Fibroblast of skin of scalp (primary cell): Measurements from ENCODE around the gene RUNX1.
A peak's percentile ranks its signal among the peaks of the same experiment; 100 is the strongest.
"Not testable (repeated sequence)": the region's sequence is repeated elsewhere in the genome, so short reads cannot be mapped to it uniquely, and the experiment has no call there.

ENCODE experiments used
- DNase-seq: peaks from one replicate; pipeline ENCODE4 v3.0.0-alpha.2; 2013

Gene RUNX1

DNA sequence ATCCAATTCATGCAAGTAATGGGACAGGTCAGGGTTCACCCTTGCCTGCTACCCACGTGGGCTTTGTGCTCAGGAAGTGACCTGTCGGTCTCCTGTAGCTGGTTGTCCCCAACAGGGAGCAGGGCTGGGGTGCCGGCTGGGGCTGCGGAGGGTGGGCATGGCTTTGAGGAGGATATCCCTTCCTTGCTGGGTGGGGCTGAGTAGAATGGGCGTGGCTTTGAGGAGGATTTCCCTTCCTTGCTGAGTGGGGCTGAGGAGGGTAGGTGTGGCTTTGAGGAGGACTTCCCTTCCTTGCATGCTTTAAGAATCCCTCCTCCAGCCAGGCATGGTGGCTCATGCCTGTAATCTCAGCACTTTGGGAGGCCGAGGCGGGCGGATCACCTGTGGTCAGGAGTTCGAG is 229.1 kb downstream of the RUNX1 start:
- no peak for DNase-seq

DNA sequence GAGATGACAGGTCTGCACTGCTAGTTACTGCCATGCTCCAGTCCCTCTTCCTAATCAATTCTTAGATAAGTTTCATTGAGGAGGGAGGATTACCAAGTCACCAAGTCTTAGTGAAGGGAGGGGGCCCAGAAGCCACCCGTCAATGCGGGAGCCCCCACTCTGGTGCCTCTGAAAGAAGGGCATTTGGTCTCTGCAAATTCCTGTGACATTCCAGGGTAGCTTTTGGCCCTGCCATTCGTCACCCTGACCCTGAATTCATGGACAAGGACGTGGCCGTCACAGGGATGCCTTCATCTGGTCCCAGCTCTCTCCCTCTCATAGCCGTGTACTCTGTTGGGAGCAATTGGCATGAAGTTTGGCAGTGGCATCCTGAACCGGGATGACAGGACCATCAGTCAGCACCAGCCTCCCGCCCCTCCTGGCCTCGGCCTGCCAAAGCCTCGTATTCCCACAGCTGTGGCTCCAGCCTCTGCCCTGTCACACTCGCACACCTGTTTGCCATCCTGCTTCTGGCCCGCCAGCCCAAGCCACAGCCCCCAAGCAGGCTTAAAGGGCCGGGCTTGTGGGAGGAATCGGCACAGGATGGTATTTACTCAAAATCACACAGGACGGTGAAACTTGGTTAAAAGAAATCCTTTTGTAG is 229.6 kb downstream of the RUNX1 start:
- DNase-seq, result no peak

DNA sequence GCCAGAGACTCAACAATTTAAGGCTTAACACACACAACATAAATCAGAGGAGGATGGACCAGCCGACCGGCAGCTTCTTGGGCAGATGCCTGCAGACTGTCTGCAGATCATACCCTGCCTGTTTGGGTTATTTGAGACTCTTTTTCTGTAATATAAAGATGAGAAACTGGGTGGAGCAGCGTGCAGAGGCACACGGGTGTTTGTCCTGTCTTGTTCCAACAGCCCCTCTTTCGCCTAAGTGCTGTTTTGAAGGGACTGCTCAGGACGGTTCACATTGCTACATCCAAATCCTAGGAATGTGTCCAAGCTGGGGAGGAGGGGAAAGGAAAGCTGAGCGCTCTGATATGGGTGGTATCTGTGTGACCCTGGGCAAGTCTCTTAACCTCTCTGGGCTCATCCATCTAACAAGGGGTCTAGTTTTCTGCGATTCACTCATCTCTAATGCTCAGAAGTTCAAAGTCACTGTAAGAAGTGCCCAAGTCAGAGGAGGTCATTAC is 230.4 kb downstream of the RUNX1 start:
- DNase-seq, result no peak

DNA sequence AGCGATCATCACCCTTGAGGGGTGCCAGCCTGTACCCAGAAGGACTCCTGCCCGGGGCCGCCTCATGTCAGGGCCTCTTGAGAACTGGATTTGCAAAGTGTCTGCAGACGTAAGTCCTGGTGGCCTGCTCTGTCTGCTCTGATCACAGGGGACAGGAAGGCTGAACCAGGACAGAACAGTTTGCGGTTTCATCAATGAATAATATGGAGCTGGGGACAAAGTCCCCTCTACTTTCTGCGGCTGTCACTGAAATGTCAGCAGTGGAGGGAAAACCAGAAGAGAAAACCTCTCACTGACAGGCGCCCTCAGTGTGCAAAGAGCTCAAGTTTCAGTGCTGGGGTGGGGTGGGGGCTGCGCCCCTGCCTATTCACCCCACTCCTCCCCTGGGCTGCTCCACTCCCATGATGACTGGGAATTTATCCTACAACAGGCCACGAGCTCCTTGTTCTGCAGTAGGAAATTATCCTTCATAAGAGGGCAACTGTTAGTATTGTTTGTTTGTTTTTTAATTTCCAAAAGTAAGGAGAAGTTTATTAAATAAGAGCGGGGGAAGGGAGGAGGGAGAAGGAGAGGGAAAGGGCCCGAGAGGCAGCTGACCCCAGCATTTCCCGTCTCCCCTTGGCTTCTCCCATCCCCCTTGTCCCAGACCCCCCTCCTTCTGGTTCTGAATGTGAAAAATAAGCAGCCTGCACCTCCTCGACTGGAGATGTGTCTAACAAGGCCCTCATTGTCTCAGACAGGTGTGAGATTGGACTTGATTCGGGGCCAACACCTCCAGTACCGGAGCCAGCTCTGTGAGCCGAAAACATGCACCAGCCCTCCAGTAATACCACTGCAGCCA is 231.1 kb downstream of the RUNX1 start:
- DNase-seq, result no peak

DNA sequence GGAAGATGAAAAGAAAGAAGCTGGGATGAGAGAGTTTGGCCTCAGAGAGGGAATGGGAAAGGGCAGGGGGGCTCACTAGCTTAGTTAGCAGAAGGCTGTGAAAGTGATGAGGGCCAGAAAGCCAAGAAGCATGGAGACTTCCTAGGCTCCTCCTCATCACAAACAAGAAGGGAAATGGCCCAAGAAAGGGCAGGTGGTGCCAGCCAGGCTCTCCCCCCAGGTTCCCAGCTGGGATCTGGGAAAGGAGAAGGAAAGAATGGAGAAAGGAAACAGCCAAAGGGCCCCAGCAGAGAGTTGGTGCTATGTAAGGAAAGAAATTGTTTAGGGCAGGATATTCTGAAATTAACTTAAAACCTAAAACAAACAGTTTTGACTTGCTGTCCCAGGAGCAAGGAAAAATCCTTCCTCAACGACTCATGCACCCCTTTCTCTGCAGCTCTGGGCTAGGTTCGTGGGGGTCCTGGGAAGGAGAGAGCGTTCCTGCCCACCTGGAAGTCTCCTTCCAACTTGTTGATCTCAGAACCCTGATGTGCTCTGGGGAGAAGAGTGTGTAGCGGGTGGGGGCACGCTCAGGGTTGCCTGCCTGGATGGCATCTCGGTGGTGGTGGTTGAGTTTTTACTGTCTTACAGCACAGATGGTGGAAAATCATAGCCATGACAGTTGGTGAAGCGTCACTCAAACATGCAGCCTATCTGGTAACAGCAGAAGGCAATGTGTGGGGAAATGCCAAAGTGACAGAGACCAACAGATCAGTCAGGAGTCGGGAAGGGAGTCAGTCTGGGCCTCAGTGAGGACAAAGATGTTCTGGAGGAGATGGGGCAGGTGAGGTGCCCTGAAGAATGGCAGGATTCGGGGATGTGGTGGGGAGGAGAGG is 233.0 kb downstream of the RUNX1 start:
- DNase-seq, result peak; percentile 27

DNA sequence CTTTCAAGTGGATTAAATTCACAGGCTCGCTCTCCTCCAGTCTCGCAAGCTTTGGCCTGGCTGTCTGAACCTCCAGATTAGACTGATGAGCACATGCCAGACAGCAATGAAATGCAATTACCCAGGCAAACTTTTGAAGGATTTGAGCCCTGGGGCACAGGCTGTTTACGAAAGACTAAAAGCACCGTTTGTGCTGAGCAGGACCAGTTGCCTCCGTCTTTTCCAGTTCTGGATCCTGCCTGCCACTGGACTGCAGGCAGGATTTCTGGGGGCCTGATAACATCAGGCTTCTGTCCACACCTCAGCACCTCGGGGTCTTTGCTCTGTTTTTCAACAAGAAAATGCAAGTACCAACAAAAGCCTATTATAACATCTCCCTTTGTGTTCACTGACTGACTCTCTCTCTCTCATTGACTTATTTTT is 234.6 kb downstream of the RUNX1 start:
- DNase-seq, result no peak

DNA sequence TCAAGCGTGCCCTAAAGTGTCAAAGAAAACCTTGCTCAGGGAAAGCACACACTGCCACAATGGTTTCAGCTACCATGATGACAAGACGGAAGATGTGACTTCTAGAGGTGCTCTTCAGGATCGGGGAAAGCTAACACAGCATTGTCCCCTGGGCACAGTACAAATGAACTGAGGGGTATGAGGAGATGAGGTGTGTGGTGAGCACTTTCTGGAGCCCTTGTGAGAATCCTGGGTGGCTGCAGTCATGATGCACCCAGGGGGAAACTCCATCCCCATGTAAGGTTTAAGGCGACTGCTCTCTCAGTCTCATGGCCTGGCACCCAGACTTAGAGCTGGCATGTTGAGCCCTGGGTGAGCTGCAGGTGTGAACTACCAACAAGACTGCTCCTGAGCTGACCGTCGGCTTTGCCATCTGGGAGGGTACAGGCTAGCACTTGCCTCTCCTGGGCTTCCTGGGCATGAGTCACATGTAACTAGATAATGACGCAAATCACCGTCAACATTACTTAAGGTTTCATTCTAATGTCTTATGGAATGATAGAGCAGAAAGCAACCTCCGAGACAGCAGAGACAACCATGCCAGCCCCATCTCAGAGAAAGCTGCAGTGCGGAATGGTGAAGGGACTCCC is 235.7 kb downstream of the RUNX1 start:
- DNase-seq, result peak; percentile 45

DNA sequence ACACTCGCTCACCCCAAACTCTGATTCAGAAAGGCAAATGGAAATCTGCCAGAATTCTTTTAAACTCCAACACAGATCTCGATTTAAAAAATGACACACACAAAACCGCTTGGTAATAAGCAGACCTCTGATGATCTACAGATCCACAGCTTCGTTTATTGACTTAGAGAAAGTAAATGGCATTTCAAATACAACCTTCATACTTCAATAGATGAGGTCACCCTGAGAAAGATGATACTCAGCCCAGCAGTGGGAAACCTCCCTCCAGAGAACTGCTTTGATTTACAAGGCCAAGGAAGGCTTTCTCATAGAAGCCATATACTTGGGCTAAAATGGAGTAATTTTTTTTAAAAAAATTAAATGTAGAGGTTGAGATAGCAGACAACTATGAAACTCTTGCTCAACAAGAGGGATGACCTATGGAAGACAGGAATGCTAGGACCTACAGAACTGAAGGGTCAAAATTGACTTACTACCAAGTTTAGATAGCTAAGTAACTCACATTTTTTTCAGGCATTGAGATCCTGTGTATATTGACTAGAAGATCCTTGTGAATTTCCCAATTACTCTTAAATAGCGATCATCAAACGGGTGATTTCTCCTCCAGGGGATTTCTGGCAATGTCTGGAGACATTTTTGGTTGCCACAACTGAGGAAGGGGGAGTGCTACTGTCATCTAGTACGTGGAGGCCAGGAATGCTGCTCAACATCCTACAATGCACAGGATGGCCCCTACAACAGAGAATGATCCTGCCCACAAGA is 236.4 kb downstream of the RUNX1 start:
- peak; percentile 93 for DNase-seq

DNA sequence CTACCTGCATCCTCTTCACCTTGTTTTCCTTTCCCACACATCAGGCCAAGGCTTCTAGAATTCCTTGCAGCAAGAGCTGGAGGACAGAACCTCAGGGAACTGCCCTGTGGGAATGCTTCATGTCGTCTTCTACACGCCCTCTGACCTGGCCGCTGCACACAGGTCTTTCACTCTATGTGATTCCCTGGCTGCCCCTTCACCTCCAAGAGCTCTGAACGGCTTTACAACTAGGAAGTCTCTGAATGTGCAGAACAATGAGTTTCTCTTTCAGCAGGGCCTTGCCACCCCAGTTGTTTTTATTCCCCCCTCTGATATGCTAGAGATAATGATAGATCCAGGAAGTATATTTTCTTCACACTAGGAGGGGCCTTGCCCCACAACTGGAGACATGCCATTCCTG is 237.7 kb downstream of the RUNX1 start:
- no peak for DNase-seq

DNA sequence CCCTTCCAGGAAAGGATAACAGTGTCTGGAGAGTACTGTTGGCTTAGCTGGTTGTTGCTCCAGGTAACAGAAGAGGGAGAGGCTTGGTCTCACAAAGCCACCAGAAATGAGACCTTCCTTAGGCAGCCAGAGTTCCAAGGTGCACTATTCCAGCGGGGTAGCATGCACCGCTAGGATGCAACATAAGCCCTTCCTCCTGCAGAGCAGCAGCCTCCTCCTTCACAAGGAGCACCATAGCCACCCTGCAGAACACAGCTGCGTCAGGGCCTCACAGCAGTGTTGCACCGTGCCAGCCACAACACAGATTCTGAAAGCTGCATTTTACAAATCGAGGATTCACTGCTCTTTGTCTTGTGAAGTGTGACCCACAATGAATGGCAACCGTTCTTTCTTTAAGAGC is 238.3 kb downstream of the RUNX1 start:
- no peak for DNase-seq

DNA sequence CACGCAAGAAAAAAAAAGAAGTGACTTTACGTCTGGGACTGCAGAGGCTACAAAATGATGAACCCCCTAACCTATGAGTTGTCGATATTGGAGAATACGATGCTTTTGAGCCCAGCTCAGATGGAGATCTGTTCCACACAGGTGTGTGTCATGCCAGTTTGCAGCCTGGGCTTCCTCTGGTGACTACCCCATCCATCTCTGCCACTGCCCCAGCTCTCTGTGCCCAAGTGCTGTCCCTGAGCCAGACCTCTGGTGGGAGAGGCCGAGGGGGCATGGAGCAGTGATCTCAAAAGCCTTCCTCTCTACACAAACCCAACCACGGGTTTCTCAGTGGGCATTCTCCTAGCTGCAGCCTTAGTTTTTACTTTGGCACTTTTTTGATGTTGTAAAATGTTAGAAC is 239.3 kb downstream of the RUNX1 start:
- no peak for DNase-seq

DNA sequence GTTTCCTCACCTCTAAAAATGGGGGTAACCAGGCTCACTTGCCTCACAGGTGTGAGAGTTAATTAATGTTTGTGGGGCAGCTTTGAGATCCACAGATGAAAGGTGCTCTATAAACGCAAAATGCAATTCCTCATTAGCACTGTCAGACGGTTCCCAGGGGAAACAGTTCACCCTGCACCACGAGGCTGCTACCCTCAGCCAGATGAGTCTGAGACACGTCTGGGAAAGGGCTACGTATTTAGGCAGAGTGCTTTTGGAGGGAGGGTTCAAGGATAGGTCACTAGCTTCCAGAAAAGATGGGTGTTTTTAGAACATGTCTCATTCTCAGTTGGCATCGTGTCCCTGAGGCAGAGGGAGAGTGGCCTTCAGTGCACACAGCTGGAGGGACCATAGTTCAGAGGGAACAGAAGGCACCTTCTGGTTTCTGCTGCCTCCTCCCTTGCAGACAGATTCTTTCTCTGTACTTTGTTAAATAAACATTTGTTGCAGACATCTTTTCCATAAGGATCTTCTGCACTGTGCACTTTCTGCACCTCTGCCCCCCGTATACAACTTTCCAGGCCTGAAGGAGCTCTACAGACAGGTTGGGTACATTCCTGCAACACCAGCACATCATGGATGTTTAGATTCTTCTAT is 240.4 kb downstream of the RUNX1 start:
- peak; percentile 61 for DNase-seq

DNA sequence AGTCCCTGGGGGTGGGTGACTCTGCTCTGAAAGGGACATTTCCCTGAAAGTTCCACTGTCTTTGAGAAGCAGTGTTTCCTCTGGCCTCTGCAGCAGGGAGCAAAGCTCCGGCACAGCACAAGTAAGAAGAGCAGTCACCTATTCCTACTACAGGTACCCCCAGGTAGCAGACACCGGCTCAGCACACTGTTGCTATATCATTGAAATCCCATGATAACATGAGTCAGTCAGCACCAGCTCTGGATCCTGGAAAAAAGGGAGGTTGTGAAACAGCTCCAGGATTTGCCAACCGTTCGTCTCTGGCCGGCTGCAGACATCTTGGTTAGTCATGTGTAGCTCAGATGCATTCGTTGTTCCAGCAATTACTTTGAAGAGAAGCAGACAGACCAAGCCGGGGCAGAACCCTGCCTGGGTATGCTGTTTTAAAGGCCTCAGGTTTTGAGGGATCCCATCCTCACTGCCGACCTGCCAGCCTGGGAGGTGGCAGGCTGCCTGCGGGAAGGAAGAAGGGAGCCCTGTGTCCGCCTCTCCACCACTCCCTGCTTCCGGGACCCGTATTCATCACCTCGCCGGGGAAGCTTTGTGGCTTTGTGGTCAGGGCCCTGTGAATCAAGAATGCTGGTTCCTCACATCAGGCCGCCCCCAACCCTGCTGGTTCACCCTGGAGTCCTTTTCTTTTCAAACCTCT is 241.1 kb downstream of the RUNX1 start:
- peak; percentile 87 for DNase-seq

DNA sequence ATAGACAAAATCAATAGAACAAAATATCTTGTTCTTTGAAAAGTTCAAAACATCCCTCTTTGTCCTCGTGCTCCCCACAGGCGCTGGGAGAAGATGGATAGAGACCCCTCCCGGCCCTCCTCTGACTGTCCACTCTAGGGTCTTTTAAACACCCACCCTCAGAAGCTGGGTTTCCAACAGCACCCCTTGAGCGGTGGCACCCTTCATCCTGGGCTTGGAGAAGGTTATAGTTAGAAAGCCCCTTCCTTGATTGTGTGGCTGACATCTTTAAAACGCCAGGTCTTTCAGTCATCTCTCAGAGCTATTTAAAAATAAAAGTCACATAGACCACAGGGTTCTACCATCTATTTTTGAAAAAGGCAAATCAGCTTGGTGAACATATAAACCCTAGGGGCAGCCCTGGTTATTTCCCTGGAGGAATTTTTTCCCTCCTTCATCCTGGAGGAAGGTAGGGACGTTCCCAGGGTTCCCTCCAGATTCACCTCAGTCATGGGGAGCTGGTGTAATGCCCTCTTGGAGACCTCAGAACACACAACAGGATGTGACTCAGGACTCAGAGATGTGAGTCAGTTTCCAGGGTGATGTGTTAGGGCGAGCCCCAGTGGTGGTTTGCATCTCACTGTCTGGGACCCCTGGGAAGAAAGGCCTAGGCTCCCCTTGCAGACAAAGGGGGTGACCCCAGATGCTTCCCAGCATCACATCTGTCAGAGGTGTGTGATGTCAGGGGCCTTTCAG is 241.8 kb downstream of the RUNX1 start:
- DNase-seq, result peak; percentile 89

DNA sequence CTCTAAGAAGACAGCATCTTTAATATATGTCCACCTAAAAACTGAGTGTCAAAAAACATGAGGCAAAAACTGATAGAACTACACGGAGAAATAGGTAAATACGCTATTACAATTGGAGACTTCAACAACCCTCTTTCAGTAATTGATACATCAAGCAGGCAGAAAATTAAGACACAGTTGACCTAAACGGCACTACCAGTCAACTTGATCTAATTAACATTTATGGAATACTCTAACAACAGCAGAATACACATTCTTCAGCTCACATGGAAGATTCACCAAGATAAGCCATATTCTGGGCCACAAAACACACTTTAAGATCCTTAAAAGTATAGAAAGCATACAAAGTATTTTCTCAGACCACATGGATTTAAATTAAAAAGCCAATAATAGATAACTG is 242.7 kb downstream of the RUNX1 start:
- peak; percentile 27 for DNase-seq

DNA sequence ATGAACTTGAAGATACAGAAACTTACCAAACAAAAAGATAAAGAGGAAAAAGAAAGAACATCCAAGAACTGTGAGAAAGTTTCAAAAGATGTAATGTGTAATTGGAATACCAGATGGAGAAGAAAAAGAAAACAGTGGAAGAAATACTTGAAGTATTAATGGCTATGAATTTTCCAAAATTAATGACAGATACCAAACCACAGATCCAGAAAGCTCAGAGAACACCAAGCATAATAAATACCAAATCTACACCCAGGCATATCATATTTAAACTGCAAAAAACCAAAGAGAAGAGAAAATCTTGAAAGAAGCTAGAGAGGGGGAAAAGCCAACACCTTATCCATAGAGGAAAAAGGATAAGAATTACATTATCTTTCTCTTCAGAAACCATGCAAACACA is 243.9 kb downstream of the RUNX1 start:
- DNase-seq, result no peak

DNA sequence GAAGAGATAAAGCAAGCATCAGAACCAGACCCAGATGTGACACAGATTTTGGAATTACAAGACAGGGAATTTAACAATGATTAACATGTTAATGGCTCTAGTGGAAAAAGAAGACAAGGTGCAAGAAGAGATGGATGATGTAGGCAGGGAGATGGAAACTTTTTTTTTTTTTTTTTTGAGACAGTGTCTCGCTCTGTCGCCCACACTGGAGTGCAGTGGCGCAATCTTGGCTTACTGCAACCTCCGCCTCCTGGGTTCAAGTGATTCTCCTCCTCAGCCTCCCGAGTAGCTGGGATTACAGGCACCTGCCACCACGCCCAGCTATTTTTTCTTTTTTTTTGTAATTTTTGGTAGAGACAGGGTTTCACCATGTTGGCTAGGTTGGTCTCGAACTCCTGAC is 244.5 kb downstream of the RUNX1 start:
- not testable (repeated sequence) for DNase-seq

DNA sequence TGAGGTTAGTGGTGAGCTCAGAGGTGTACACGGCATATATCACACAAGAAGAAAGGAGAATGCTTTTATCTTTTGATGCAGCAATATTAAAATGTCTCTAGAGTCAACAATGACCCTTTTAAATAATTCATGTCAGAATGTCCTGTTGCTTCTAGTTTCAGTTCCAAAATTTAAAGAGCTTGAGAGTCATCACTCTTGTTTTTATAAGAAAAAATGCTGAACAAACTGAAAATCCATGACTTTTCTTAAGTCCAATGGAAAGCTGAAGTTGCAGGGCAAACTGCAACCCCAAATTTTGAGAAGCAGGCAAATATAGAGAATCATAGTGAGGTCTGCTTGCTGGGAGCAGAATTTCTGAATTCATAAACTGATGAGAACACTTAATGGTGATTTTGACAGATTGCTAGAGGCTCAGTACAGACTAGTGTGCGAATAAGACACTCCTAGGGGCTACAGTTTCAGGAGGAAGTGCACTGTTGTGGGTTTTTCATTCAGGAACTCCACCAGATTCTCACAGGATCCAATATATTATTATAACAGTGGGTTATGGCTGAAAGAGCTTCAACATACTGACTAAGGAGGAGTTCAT is 245.2 kb downstream of the RUNX1 start:
- DNase-seq, result no peak

DNA sequence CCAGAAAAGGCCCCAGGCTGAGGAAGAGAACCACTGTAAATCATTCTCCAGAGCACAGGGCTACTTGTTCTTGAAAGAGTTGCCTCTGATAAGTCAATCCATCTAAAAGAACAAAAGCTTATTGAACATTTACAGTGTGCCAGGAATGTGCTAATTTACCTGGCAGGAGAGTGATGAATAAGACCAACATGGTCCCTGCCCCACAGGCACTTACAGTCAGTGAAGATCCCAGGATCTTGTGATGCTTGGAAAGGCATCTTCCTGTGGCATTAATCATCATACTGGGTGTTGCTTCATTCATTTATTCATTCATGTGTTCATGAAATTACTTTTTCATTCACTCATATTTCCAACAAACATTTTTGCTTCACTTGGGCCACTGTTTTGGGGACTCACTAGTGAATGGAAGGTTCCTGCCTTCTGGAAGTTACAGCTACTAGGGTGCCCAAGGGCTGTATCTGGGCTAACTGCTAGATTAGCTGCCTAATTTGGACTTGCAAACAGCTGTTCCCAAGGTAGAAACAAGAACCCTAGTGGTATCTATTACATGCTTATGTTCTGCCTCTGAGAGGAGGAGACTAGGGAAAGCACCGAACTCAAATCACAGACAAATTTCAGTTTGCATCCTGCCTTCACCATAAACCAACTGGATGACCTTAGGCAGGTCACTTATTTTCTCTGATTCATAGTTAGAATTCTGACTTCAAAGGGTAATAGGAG is 246.8 kb downstream of the RUNX1 start:
- DNase-seq, result no peak
